Measurements from ENCODE around the gene PAM16.

Gene PAM16

DNA sequence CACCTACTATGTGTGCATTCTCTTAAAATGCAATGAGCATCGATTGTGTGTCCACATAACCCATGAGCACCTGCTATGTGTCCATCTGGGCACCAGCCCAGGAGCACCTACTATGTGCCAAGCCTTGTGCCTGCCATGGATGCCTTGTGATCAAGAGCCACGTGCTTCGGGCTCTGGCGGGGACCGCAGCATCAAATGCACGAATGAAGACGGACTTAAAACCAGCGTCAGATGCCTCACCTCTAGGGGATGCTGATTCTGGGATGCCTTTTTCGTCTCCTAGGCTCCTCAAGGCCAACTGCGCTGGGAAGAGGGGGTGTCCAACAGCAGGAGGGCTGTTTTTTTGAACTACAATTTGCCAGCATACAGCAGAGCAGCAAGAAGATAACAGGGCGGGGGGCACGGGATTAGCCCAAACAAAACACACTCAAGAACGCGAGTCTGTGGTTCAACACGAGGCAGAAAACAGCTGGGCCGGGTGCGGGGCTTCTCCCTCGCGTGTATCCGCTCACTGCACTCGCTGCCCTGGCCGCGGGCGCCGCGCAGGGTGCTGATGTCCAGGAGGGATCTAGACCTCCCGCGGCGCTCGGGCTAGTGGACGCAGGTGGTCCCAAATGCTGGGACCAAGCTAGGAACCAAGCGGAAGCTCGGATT is 36.5 kb downstream of the PAM16 start:
- H3K4me3 ChIP-seq (ENCODE audit: low read length) = peak overlapping the region; percentile 37; the same call in 1 of the 2 replicates
- TF ChIP-seq ZNF274 (IDR thresholded peaks at IDR 0.05; ENCODE audit: low read depth, low read length) = no peak

DNA sequence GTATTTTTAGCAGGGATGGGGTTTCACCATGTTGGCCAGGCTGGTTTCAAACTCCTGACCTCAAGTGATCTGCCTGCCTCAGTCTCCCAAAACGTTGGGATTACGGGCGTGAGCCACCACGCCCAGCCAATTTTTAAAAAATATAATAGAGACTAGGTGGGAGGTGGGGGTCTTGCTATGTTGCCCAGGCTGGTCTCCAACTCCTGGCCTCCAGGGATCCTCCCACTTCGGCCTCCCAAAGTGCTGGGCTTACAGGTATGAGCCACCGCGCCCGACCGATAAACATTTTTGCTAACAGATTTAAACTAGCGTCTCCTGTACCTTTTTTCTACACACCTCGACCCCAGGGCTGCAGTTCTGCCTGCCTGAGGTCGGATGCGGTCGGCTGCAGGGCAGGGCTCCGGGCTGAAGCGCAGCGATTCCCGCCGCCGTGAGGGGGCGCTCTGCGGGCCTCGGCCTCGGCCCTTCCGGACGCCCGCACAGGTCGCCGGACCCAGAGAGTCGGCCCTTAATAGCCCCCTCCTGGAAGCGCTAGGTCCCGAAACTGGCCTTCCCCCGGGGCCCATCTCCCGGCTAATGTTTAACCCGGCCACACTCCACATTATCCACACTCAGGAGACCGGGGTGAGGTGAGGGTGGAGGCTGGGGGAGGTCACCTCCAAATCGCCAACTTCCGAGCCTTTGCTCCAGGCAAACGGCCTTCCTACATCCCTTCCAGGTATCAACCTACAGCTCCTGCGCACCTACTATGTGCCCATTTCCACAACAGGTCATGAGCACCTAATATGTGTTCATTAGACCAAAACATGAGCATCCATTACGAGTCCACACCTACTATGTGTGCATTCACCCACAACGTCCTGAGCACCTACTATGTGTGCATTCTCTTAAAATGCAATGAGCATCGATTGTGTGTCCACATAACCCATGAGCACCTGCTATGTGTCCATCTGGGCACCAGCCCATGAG is 37.3 kb downstream of the PAM16 start:
- H3K4me3 ChIP-seq (ENCODE audit: low read length) = no peak overlapping the region
- no peak for TF ChIP-seq ZNF274 (IDR thresholded peaks at IDR 0.05; ENCODE audit: low read depth, low read length)

DNA sequence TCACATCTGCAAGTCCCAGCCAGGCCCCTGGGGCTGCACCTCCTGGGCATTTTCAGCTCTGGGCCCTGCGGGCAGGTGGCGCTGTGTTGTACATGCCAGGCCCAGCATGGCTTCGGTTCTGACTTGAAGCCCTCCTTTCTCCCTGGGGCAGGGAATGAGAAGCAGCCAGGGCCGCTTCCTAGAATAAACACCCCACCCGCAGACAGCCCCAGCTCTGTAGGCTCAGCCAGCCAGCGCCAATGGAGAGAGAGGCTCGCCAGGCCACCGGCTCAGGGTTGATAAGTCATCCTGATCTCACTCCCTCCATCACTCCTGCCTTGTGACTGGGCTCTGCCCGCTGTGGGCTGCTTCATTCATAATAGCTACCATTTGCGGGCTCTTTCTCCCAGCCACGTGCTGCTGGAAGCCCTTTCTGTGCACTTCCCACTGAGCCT is 41.3 kb downstream of the PAM16 start:
- no peak for TF ChIP-seq ZNF274 (IDR thresholded peaks at IDR 0.05; ENCODE audit: low read depth, low read length)
- no peak overlapping the region for H3K4me3 ChIP-seq (ENCODE audit: low read length)

DNA sequence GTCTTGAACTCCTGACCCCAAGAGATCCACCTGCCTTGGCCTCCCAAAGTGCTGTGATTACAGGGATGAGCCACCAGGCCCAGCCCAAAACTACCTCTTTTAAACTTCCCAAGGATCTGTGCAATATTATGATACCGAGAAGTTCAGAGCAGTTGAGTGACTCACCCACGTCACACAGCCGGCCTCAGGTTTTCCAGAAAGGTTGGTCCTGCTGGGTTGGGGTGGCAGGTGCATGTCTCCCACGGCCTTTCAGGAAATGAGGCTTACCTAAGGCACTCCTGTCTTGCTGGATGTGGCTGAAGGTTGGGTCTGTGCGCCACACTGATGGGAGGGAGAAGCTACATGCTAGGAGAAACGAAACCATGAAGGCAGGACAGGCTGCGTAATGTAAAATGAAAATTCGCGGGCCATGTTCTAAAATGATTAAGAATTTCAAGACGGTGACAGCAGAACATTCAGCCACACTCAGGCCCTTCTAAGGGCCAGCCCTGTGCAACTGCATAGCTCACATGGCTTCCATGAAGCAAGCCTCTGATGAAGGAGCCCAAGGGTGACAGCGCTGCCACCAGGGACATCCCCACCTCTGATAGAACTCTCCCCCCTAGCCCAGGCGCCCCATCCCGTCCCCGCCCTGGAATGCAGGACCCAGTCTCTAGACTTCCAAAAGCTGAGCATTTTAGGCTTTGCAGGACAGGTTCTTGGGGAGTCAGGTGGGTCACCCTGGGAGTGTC is 41.9 kb downstream of the PAM16 start:
- no peak overlapping the region for H3K4me3 ChIP-seq (ENCODE audit: low read length)
- TF ChIP-seq ZNF274 (IDR thresholded peaks at IDR 0.05; ENCODE audit: low read depth, low read length) = no peak

DNA sequence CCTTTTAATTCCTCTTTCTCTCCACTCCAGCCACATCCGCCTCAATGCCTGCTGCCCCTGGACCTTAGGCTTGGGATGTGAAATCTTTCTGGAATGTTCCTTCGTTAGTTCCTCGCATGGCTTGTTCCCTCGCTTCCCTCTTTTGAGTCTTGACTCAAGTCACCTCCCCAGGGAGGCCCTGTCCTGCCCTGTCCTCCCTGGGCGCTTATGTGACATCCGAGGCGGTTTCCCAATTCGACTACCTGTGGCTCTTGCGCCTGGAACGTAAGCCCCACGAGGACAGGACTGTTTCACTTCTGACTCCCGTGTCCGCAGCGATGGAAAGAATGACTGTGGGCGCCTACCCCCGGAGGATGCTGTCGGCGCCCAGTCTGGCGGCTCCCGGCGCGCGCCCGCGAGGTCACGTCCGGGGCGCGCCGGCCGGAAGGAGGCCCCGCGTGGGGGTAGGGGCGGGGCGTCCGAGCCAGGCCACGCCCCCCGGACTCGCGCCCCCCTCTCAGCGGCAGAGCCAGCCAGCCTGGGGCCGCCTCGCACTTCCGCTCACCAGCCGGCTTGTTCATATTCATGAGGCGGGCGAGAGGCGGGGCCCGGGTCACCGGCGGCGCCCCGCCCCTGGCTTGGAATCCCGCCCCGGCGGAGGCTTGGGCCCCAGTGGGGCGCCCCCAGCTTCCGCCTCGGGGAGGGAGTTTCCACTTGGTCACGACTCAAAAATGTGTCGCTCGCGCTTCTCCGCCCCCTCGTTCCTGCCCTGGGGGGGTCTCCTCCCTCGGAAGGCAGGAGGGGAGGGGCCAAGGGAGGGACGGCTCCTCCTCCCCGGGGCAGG is 43.7 kb downstream of the PAM16 start:
- H3K4me3 ChIP-seq (ENCODE audit: low read length) = peak overlapping the region; percentile 68
- TF ChIP-seq ZNF274 (IDR thresholded peaks at IDR 0.05; ENCODE audit: low read depth, low read length) = no peak

DNA sequence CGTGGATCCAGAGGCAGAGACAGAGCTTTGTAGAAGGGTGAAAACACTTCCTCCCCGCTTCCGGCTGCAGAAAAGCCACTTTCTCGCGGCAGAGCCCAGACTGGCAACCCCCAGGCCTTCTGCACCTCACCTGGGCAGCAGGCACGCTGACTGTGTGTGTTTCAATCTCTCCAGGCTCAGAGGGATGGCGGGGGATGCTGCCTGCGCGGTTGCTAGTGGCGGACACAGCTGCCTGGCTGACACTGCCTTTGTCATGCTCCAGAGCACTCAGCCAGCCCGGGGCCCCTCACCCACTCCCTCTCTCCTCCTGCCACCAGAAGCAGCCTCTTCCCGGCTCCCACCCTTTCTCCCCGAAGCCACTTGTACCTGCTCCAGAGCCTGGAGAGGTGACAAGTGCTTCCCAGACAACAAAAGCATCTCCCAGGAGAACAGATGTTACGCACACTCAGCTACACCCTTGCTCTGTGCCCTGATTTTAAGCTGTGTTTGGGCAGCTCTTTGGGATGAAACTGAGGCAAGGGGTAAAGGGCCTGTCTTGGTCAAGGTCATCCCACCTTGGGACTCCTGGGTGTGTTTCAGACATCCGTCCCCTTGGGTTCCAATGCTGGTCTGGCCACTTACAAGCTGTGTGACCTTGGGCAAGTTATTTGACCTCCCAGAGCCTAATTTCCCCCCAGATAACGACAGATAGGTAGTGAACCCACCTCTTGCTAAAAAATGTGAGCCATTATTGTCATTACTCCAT is 44.5 kb downstream of the PAM16 start:
- TF ChIP-seq ZNF274 (IDR thresholded peaks at IDR 0.05; ENCODE audit: low read depth, low read length) = no peak
- H3K4me3 ChIP-seq (ENCODE audit: low read length) = peak overlapping the region; percentile 68

DNA sequence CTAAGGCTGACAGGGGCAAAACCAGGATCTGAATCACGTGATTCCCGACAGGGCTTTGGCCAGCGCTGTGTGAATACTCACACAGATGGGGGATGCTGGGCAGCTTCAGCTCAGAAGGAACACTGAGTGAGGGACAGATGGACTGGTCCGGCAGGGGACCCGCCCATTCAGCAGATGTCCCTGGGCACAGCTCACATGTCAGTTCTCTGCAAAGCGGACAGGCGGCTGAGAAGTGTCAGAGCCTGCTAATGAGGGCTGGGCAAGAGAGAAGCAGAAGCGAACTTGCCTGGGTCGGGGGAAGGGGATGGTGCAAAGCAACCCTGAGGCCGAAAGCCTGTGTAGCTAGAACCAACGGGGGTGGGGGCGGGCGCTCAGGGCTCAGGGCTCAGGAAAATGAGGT is 47.1 kb downstream of the PAM16 start:
- TF ChIP-seq ZNF274 (IDR thresholded peaks at IDR 0.05; ENCODE audit: low read depth, low read length) = no peak
- H3K4me3 ChIP-seq (ENCODE audit: low read length) = no peak overlapping the region

DNA sequence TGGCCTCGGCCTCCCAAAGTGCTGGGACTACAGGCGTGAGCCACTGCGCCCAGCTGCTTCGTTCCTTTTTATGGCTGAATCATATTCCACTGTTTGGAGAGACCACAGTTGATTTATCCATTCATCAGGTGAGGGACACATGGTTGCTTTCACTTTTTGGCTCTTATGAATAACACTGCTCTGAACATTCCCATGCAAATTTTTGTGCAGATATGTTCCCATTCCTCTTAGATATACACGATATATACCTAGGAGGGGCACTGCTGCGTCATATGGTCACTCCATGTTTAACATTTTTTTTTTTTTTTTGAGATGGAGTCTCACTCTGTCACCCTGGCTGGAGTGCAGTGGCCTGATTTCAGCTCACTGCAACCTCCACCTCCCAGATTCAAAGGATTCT is 49.2 kb downstream of the PAM16 start:
- no peak for TF ChIP-seq ZNF274 (IDR thresholded peaks at IDR 0.05; ENCODE audit: low read depth, low read length)
- H3K4me3 ChIP-seq (ENCODE audit: low read length) = no peak overlapping the region

DNA sequence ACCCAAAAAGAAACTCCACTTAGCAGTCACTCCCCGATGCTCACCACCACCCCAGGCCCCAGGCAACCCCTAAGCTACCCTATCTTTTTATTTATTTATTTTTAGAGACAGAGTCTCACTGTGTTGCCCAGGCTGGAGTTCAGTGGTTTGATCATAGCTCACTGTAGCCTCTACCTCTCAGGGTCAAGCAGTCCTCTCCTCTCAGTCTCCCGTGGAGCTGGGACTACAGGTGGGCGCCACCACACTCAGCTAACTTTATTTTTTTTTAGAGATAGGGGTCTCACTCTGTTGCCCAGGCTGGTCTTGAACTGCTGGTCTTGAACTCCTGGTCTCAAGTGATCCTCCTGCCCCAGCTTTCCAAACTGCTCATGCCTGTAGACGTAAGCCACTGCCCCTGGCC is 49.9 kb downstream of the PAM16 start:
- TF ChIP-seq ZNF274 (IDR thresholded peaks at IDR 0.05; ENCODE audit: low read depth, low read length) = no peak
- no peak overlapping the region for H3K4me3 ChIP-seq (ENCODE audit: low read length)

DNA sequence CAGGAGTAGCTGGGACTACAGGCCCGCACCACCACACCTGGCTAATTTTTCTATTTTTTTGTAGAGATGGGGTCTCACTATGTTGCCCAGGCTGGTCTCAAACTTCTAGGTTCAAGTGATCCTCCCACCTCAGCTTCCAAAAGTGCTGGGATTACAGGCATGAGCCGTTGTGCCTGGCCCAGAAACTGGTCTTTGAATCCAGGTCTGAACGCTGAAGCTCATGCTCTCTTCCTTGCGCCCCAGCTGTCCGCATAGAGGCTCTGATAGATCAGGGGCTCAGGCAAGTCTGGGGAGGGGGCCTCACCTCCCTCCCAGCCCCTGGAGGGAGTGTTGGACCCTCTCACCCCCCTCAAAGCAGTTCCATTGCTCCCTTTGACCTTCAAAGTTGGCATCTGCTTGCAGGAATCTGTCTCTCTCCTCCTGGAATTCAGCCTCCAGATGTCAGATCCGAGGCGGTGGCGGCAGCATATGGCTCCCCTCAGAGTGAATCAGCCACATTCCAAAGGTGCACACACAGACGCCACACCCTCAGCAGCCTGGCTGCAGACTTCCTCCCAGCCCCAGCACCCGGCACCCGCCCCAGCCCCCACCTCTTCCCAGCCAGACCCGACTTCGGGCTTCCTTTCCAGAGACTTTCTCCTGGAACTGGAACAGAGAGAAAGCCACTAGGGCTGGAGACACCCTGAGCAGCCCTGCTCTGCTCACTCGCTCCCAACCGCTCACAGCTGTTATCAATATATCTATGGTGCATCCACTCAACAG is 52.2 kb downstream of the PAM16 start:
- no peak for TF ChIP-seq ZNF274 (IDR thresholded peaks at IDR 0.05; ENCODE audit: low read depth, low read length)
- no peak overlapping the region for H3K4me3 ChIP-seq (ENCODE audit: low read length)

DNA sequence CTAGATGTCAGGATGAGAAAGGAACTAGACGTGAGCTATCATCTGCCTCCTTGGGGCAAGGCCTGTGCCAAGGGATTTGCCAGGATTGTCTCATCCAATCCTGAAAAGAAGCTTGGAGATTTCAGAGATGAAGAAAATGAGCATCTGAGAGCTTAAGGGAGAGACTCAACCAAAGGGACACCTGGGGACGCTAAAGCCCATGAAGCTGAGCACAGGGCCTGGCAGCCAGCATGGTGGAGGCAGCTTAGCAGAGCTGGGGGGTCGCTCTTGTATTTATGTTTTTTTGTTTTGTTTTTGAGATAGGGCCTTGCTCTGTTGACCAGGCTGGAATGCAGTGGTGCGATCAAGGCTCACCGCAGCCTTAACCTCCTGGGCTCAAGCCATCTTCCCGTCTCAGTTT is 53.6 kb downstream of the PAM16 start:
- TF ChIP-seq ZNF274 (IDR thresholded peaks at IDR 0.05; ENCODE audit: low read depth, low read length) = no peak
- no peak overlapping the region for H3K4me3 ChIP-seq (ENCODE audit: low read length)

DNA sequence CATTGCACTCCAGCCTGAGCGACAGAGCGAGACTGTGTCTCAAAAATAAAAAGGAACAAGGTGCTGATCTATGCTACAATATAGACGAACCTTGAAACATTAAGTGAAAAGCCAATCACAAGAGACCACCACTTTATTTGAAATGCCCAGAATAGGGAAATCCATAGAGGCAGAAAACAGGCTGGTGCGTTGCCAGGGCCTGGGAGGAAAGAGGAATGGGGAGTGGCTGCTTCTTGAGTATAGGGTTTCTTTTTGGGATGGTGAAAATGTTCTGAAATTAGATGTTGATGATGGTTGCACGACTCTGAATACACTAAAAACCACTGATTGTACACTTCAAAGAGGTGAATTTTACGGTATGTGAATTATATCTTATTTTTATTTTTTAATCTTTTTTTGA is 55.5 kb downstream of the PAM16 start:
- TF ChIP-seq ZNF274 (IDR thresholded peaks at IDR 0.05; ENCODE audit: low read depth, low read length) = no peak

More for the DNA sequence above, 55.5 kb downstream of the PAM16 start:
- no peak overlapping the region for H3K4me3 ChIP-seq (ENCODE audit: low read length)

Data from GM08714 (cell line).